Glutamatergic neuron (in vitro differentiated cells): Measurements from ENCODE around the gene MARK2. TPM values are rescaled to one million over a fixed set of nuclear protein-coding genes. Genes with fewer than 3 reads are reported as not detected.

ENCODE experiments used
- DNase-seq: peaks from one replicate; pipeline ENCODE4 v3.0.0; 2022
- H3K27ac Mint-ChIP-seq: one replicate; pipeline ENCODE4 v1.8.0; 2020; ENCODE audit warnings: mild to moderate bottlenecking, mixed read lengths, inconsistent platforms; ENCODE audit not compliant: unreplicated experiment
- H3K27me3 Mint-ChIP-seq: one replicate; pipeline ENCODE4 v1.8.0; 2020; ENCODE audit warnings: mild to moderate bottlenecking, moderate library complexity, mixed read lengths, inconsistent platforms; ENCODE audit not compliant: unreplicated experiment
- H3K36me3 Mint-ChIP-seq: one replicate; pipeline ENCODE4 v1.8.0; 2020; ENCODE audit warnings: mild to moderate bottlenecking, mixed read lengths, inconsistent platforms; ENCODE audit not compliant: unreplicated experiment
- H3K4me1 Mint-ChIP-seq: one replicate; pipeline ENCODE4 v1.8.0; 2020; ENCODE audit warnings: mild to moderate bottlenecking, low read depth, mixed read lengths, inconsistent platforms; ENCODE audit not compliant: unreplicated experiment
- H3K4me3 Mint-ChIP-seq: one replicate; pipeline ENCODE4 v1.8.0; 2020; ENCODE audit warnings: mild to moderate bottlenecking, mixed read lengths, inconsistent platforms; ENCODE audit not compliant: unreplicated experiment
- H3K9me3 Mint-ChIP-seq: one replicate; pipeline ENCODE4 v1.8.0; 2020; ENCODE audit warnings: mild to moderate bottlenecking, moderate library complexity, mixed read lengths, inconsistent platforms; ENCODE audit not compliant: unreplicated experiment
- total RNA-seq: library from RNA; stranded (reverse); fragmentation: NEBNext Ultra II Directional; extraction: Animal tissue kit (Norgen Biotek cat#: 25700); gene quantifications from one replicate; pipeline ENCODE4 v1.2.1, GENCODE V29; 2021; ENCODE audit not compliant: unreplicated experiment
- TF ChIP-seq, protein P1 (sequence below): fragments of 200-600 bp; sonication (generic); IDR thresholded peaks from one replicate; pipeline ENCODE4 v1.5.0; 2021; ENCODE audit not compliant: partially characterized antibody, unreplicated experiment

Gene MARK2
- total RNA-seq, 1 donor from 2014 or later: 76.8 TPM

DNA sequence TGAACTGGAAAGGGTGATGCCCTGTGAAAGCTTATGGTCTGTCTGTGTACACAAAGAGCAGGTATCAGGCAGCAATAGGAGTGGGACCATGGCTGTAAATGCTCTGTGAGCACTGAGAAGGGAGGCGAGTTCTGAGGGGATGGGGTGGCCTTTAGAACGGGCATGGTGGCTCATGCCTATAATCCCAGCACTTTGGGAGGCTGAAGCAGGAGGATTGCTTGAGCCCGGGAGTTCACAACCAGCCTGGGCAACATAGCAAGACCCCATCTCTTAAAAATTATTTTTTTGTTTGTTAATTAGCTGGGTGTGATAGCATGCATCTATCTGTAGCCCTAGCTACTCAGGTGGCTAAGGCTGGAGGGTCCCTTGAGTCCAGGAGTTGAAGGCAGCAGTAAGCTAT is 22.2 kb upstream of the MARK2 start:
- Mint-ChIP-seq H3K4me3 (peak overlapping the region; percentile 46), H3K36me3 (peaks cover 5% of the 10 kb centered on the region), H3K4me1 (peaks cover 18% of the 10 kb centered on the region), H3K27ac (no peak overlapping the region), H3K27me3 (peaks cover 5% of the 10 kb centered on the region), H3K9me3 (peaks cover 5% of the 10 kb centered on the region)
- no peak for DNase-seq
- TF ChIP-seq, protein P1, sequence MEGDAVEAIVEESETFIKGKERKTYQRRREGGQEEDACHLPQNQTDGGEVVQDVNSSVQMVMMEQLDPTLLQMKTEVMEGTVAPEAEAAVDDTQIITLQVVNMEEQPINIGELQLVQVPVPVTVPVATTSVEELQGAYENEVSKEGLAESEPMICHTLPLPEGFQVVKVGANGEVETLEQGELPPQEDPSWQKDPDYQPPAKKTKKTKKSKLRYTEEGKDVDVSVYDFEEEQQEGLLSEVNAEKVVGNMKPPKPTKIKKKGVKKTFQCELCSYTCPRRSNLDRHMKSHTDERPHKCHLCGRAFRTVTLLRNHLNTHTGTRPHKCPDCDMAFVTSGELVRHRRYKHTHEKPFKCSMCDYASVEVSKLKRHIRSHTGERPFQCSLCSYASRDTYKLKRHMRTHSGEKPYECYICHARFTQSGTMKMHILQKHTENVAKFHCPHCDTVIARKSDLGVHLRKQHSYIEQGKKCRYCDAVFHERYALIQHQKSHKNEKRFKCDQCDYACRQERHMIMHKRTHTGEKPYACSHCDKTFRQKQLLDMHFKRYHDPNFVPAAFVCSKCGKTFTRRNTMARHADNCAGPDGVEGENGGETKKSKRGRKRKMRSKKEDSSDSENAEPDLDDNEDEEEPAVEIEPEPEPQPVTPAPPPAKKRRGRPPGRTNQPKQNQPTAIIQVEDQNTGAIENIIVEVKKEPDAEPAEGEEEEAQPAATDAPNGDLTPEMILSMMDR: no peak

DNA sequence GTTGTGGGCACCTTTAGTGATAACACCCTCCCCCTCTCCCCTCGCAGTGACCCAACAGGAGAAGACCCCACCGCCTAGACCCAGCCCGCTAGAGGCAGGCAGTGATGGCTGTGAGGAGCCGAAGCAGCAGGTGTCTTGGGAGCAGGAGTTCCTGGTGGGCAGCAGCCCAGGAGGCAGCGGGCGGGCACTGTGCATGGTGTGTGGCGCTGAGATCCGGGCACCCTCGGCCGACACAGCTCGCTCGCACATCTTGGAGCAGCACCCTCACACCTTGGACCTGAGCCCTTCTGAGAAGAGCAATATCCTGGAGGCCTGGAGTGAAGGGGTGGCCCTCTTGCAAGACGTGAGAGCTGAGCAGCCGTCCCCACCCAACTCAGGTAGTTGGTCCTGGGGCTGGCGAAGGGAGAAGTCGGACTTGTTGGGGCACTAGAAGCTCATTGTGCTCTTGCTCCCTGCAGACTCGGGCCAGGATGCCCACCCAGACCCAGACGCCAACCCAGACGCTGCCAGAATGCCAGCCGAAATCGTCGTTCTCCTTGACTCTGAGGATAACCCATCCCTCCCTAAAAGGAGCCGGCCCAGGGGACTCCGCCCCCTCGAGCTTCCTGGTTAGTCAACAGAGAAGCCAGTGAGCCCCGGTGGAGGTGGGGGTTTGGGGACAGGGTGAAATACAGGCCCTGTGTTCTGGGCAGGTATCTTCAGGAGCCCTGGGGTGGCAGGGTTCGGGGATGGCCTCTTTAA is 21.0 kb upstream of the MARK2 start:
- no peak overlapping the region for H3K4me3 Mint-ChIP-seq
- H3K4me1 Mint-ChIP-seq: peaks cover 16% of the 10 kb centered on the region
- no peak for DNase-seq
- H3K9me3 Mint-ChIP-seq: peaks cover 5% of the 10 kb centered on the region
- TF ChIP-seq, protein P1: no peak
- H3K27ac Mint-ChIP-seq: no peak overlapping the region
- peaks cover 9% of the 10 kb centered on the region for H3K27me3 Mint-ChIP-seq
- peaks cover 5% of the 10 kb centered on the region for H3K36me3 Mint-ChIP-seq

DNA sequence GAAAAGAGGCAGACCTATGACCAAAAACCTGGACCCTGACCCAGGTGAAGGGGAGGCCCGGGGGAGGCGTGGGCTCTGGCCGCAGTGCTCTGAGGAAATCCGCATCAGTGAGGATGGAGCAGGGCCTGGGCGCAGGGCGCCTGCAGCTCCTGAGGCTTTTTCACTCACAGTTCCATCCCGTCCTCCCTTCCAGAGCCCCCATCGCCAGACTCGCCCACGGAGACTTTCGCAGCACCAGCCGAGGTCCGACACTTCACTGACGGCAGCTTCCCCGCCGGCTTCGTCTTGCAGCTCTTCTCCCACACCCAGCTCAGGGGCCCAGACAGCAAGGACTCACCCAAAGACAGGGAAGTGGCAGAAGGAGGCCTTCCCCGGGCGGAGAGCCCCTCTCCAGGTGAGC is 20.3 kb upstream of the MARK2 start:
- no peak overlapping the region for H3K4me3 Mint-ChIP-seq
- peaks cover 9% of the 10 kb centered on the region for H3K27me3 Mint-ChIP-seq
- TF ChIP-seq, protein P1: no peak
- H3K4me1 Mint-ChIP-seq: peaks cover 16% of the 10 kb centered on the region
- H3K27ac Mint-ChIP-seq: no peak overlapping the region
- H3K9me3 Mint-ChIP-seq: peaks cover 8% of the 10 kb centered on the region
- H3K36me3 Mint-ChIP-seq: peaks cover 5% of the 10 kb centered on the region
- DNase-seq: no peak

DNA sequence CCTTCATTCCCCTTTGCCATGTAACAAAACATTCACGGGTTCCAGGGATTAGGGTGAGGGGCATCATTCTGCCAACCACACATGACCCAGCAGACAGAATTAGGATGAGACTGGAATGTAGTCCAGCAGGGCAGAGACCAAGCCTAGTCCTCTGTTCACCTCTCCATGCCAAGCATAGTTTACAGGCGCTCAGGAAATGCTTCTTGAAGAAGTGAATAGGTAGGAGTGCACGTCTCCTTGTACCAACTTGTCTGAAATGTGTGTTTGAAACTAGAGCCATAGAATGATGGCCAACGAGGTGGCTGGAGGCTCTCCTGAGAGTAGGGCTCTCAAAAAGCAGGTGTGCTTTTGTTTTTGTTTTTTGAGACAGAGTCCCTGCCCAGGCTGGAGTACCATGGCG is 17.5 kb upstream of the MARK2 start:
- no peak overlapping the region for H3K27ac Mint-ChIP-seq
- peaks cover 11% of the 10 kb centered on the region for H3K36me3 Mint-ChIP-seq
- TF ChIP-seq, protein P1: no peak
- peaks cover 7% of the 10 kb centered on the region for H3K27me3 Mint-ChIP-seq
- no peak for DNase-seq
- no peak overlapping the region for H3K4me3 Mint-ChIP-seq
- peaks cover 8% of the 10 kb centered on the region for H3K9me3 Mint-ChIP-seq
- peaks cover 4% of the 10 kb centered on the region for H3K4me1 Mint-ChIP-seq

DNA sequence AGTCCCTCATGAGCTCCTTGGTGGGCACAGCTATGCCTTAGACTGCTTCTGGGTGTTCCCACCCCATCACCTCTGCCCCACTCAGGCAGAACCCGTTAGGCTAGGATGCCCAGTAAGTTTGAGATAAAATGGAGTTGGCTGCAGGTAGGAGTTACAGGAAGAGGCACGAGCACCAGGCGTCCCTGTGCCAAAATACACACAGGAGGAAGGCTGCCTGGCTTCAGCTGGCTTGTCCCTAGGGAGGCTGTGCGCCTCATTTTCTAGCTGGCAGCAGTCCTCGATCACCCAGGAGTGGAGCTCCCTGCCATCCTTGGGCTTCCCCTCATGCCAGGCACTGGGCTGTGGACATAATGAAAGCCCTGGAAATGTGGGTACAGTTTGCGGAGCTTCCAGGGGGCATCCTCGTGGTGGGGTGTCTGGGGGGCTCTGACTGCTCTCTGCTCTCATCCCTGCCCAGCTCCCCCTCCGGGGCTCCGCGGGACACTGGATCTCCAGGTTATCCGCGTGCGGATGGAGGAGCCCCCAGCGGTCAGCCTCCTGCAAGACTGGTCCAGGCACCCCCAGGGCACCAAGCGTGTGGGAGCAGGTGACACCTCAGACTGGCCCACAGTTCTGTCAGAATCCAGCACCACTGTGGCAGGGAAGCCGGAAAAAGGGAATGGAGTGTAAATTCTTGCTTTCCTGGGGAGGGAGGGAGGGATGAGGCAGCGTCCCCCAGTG is 12.3 kb upstream of the MARK2 start:
- H3K27me3 Mint-ChIP-seq: peaks cover 4% of the 10 kb centered on the region
- H3K27ac Mint-ChIP-seq: no peak overlapping the region
- no peak for DNase-seq
- peaks cover 2% of the 10 kb centered on the region for H3K4me1 Mint-ChIP-seq
- TF ChIP-seq, protein P1: no peak
- H3K36me3 Mint-ChIP-seq: peaks cover 11% of the 10 kb centered on the region
- peaks cover 5% of the 10 kb centered on the region for H3K9me3 Mint-ChIP-seq
- no peak overlapping the region for H3K4me3 Mint-ChIP-seq
